Stimulated activated CD8-positive, alpha-beta memory T cell treated with anti-CD3 and anti-CD28 coated beads, Interleukin-15, amount 100 ng/mL, for 24 hours (primary cell): Measurements from ENCODE around the gene LRRC4C.

ENCODE experiments used
- DNase-seq: peaks from one replicate; pipeline ENCODE4 v3.0.0-alpha.2; 2020; ENCODE audit warnings: low read depth

The LRRC4C gene

DNA sequence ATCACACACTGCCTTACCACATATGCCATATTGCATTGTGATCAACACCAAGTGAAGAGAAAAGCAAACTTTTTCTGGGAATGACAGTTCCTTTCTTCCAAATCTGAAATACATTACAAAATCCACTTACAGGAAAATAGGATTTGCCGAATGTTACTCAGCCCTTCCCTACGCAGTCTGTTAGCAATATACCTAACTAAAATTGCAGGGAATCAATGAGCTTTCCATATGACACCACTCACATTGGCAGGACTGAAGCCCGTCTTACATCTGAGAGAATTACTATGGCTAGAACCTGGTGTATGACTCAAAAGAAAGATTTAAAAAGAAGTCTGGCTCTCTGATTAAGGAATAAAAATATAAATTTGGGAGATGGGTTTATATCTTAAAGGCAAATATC, 136.0 kb downstream of the LRRC4C start:
- DNase-seq: no peak

- no peak for DNase-seq
Observed at GRCh38 chr11:41320653-41321052, 138.8 kb downstream of the LRRC4C start.

GRCh38 chr11:41320238-41320637, 139.2 kb downstream of the LRRC4C start:
- no peak for DNase-seq

DNA sequence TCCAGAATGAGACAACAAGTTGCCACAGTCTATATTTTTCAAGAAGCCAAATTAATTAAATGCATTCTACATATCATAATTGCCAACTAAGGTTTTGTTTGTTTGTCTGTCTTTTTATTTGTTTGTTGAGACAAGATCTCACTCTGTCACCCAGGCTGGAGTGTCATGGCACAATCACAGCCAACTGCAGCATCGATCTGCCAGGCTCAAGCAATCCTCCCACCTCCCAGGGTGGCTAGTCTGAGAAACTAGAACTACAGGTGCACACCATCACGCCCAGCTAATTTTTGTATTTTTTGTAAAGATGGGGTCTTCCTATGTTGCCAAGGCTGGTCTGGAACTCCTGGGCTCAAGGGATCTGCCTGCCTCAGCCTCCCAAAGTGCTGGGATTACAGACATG, 140.0 kb downstream of the LRRC4C start:
- no peak for DNase-seq

- DNase-seq: no peak
Observed at GRCh38 chr11:41316751-41317150, 142.7 kb downstream of the LRRC4C start.

DNA sequence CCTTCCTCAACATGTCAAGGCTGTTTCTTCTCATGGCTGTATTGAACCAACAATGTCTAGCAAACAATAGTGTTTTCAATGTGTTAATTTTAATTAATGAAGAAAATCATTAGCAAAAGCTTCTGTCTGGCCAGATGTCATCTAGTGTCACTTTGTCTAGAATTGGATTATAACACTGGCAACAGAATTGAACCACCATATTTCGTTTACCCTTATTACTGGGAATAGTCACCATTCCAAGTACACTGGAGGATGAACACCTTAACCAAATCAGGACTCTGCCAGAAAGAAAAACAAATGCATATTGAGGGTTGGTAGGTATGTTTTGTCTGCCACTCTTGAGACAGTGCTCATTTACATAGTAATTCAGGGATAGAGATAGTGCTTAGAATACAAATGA, 146.2 kb downstream of the LRRC4C start:
- DNase-seq: no peak

- DNase-seq: no peak
Observed at GRCh38 chr11:41309716-41310115, 149.7 kb downstream of the LRRC4C start.

- DNase-seq: no peak
Observed at GRCh38 chr11:41309111-41309522, 150.3 kb downstream of the LRRC4C start.

- no peak for DNase-seq
Observed at GRCh38 chr11:41308286-41308685, 151.2 kb downstream of the LRRC4C start.

GRCh38 chr11:41307296-41308080, 152.0 kb downstream of the LRRC4C start:
- no peak for DNase-seq

GRCh38 chr11:41306431-41306830, 153.0 kb downstream of the LRRC4C start:
- DNase-seq: no peak

- no peak for DNase-seq
Observed at GRCh38 chr11:41301023-41301422, 158.4 kb downstream of the LRRC4C start.

GRCh38 chr11:41289408-41289807, 170.0 kb downstream of the LRRC4C start:
- no peak for DNase-seq

DNA sequence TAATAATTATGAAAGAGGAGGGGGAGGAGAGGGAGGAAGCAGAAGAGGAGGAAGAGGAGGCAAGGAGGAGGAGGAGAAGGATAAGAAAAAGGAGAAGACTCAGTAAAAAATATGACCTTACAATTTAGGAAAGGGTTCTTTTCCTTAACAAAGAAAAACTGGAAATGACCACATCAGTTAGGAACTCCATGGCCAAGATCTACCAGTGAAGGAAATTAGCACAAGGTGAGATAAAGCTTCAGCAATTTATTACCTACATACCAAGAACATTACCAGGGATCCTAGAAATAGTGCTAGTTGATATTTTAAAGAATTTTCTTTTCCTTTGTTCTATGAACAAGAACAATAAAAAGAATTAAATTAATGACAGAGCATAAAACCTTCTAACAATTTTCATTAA, 172.7 kb downstream of the LRRC4C start:
- DNase-seq: no peak

GRCh38 chr11:41284354-41284753, 175.1 kb downstream of the LRRC4C start:
- no peak for DNase-seq

GRCh38 chr11:41283191-41283930, 176.1 kb downstream of the LRRC4C start:
- no peak for DNase-seq

DNA sequence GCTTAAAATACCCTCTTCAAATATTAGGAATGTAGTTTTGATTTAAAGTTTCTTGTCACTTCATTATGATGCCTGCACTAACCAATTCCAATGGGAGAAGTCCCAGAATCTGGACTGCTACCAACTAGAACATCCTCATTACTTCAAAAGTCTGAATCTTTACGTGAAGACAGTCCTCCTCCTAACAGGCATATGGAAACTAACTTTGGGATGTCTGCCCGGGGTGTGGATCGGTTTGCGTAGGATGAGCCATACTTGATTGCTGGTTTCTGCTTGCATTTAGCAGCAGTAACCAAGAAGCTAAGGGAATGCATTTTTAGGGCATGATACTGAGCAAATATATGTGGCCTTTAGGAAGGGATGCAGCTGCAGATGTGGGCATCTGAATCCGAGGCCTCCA, 177.1 kb downstream of the LRRC4C start:
- no peak for DNase-seq

- DNase-seq: no peak
Observed at GRCh38 chr11:41281131-41281742, 178.2 kb downstream of the LRRC4C start.

DNA sequence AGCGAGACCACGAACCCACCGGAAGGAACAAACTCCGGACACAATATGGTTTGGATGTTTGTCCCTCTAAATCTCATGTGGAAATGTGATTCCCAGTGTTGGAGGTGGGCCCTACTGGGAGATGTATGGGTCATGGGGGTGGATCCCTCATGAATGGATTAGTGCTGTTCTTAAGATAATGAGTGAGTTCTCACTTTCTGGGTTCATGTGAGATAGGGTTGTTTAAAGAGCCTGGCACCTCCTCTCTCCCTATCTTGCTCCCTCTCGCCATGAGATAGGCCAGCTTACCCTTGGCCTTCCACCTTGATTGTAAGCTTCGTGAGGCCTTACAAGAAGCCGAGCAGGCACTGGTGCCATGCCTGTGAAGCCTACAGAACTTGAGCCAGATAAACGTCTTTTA, 184.6 kb downstream of the LRRC4C start:
- no peak for DNase-seq

GRCh38 chr11:41273908-41274307, 185.5 kb downstream of the LRRC4C start:
- no peak for DNase-seq

DNA sequence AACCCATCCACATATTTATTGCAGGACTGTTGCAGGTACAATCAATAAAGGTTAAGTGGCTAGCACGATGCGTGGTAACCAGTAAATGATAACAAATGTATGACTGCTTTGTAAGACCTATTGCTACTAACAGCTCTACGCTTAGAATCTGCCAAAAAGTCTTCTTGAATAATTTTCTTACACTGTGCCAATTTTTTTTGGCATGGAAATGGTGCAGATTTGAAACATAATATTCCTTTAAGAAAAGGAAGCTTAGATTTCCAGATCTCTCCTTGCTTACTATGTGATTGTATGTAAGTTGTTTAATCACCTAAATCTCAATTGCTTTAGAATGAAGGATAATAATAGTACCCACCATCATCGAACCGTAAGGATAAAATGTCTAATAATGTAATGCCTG, 192.0 kb downstream of the LRRC4C start:
- no peak for DNase-seq

DNA sequence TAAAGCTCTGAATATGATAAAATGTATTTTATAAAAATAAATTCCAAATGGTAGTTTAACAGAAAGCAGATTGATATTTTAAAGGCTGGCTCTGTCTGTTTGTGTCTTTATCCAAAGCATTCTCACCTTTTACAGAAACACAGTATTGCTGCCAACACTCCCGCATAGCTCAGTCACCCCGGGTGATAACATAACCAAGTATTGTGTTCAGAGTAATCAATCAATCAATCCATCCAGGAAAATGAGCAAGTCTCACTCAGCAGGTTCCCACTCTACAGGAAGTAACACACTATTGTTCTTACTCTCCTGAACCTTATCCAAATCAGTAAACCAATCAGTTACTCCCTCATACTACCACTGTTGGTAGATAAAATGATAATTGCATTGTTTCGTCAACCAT, 203.4 kb downstream of the LRRC4C start:
- no peak for DNase-seq

- DNase-seq: no peak
Observed at GRCh38 chr11:41254966-41255365, 204.5 kb downstream of the LRRC4C start.
